ENCODE data around the gene NKAIN2.
"Not testable (repeated sequence)": the region's sequence is repeated elsewhere in the genome, so short reads cannot be mapped to it uniquely, and the experiment has no call there.

The NKAIN2 gene

DNA sequence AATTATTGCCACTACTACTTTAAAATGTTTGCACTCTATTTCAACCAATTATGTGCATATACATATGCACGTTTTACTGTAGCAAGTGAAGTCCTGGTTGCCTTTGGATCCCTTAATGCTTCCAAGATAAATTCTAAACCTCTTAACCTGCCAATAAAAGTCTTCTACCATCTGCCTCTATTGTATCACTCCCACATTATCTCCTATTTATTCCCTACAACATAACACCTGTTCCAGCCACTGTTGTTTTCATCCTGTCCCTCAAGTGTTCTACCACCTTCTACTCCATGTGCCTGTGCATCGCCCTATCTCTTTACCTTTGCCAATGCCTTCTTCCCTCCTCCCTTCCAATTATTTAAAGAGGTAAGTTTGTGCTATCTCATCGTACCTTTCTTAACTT lies 659.6 kb downstream of the NKAIN2 start:
- no peak for DNase-seq

DNA sequence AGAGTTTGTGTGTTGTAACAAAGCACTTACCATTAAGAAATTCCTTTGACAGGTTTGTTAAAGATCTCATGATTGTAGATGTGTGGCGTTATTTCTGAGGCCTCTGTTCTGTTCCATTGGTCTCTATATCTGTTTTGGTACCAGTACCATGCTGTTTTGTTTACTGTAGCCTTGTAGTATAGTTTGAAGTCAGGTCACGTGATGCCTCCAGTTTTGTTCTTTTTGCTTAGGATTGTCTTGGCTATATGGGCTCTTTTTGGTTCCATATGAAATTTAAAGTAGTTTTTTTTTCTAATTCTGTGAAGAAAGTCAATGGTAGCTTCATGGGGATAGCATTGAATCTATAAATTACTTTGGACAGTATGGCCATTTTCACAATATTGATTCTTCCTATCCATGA lies 660.9 kb downstream of the NKAIN2 start:
- not testable (repeated sequence) for DNase-seq

DNA sequence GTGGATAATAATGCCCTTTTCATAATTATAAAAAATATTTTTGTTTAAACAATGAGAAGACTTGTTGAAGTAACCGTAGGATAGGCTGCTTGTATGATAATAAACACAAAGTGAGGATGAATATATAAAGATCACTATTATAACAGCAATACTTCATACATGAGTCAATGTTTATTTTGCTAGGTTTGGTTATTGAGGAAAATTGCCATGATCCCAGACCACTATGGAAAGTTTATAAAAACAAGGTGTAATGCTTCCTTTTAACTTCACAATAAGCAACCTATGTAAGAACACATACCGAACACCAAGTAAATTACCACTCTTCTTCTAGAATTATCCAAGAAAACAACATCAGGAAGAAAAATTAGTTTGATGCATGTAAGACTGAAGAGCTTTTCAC lies 663.3 kb downstream of the NKAIN2 start:
- DNase-seq, result no peak

DNA sequence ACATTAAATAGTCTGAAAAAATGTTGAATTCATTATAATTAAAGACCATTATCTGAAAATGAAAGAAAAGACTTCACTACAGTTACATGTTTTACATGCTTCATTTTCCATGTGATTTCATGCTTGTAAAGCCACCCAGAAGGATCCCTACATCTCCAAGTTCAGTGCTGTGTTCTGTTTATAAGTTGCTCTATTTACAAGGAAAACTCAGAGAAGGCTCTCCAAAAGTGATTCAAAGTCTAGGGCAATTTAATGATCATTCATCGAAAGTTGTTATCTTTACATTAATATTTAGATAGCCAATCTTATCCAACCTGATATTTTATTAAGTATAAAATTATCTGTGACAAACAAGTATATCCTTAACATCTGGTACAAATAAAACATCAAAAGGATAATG lies 663.7 kb downstream of the NKAIN2 start:
- DNase-seq, result no peak

DNA sequence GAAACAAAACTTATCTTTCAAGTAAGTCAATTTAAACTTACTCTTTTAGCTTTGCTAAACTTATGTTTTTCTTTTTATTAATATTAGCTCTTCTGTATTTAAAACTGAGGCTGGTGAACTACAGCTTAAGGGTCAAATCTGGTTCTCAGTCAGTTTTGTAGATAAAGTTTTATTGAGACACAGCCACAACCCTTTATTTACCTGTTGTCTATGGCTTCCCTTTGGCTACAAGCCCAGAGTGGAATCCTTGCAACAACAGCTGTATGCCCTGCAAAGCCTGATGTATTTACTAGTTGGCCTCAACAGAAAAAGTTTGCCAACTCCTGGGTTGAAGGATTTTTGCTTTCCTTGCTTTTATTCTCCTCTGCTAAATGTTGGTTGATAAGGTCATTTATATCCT lies 667.1 kb downstream of the NKAIN2 start:
- no peak for DNase-seq

DNA sequence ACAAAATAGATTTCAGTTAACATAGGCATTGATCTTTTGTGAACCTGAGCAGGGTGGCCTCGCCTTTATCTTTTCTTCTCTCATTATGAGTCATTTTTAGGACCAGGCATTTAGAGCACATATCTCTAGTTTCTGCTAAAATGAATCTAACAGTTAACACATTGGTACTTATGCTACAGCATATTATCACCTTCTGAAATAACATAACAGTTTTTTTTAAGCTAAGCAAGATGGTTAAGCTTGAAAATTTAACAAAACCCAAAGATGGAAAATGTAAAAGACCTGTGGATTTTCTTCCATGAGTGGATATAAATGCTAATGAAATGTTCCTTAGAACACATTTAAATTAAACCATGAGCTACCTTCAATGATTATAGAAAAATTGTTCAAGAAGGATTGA lies 671.5 kb downstream of the NKAIN2 start:
- no peak for DNase-seq

DNA sequence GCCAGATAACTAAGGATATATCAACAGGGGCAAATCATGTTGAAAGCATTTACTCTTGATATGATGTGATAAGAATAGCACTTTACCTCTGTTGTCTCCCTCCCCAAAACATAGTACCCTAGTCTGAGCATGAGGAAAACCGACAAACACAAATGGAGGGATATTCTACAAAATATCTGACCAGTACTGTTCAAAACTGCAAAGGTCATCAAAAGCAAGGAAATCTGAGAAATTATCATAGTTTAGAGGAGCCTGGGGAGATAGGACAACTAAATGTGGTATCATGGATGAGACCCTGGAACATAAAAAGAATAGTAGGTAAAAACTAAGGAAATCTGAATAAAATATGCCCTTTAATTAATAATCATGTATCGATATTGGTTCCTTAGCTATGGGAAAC lies 675.2 kb downstream of the NKAIN2 start:
- DNase-seq, result no peak

DNA sequence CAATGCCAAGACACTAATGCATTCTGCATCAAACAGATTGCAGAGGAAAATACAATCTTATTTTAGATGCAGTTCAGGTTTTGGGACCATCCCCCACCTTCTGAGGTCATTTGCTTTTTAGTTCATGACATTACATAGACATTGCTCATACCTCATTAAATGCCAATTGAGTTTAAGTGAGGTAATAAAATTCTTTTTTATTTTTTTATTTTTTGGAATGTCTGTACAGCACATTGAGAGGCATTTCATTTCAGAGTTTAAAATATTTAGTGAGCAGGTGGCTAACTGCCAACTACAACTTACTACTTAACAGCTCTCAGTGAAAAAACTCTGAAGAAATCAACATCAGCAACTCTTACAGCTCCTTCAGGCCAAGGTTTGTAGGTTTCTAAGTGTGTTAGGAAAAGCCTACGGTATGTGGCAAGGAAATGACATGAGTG lies 676.3 kb downstream of the NKAIN2 start:
- no peak for DNase-seq

DNA sequence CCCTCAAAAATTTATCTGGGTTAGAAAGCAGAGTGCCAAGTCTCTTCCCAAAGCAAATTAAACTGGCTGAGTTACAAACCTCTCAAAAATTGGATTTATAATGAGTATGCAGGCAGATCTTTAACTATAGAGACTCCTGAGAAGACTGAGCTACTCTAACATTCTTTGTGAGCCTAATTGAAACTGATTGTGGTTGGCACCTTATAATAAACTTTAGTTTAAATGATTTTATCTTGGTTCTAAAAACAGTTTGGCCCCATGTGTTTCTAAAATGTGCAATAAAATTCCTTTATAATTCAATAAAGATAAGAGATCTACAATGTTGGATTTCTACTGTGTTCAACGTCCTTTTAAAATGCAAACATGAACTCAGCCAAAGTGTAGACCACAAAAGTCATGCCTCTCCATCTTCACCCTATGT lies 678.4 kb downstream of the NKAIN2 start:
- DNase-seq, result no peak

DNA sequence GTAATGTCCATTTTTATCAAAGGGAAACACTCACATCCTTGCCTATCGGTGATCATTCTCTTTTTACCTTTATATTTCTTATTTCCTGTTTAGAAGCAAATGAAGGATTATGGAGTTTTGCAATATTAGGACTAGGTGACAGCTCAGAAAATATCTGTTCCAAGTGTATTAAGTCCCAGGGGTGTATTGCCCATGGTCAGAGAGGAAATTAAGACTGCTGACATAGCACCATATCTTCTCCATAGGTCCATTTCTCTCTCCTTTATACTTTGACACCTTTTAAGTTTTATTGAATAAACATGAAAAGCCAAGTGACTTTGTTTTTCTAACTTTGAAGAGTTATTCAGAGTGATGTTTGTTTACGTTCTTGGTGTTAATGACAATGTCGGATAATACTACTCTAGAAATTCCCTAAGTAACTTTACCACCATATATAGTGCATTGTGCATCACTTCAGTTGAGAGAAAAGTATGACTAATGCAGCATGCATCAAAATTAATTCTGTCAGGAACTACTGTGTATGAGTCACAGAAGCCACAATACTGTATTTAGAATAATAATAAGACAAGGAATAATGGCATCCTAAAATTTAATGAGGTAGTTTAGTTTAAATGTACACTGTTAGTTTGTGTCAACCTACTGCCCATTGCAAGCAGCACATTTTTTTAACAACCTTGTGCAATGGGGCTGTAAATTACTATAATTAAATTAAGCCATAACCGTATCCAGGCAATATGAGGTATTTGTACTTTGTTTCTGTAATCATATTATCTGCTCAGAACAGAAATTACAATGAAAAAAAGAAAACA lies 684.2 kb downstream of the NKAIN2 start:
- no peak for DNase-seq

DNA sequence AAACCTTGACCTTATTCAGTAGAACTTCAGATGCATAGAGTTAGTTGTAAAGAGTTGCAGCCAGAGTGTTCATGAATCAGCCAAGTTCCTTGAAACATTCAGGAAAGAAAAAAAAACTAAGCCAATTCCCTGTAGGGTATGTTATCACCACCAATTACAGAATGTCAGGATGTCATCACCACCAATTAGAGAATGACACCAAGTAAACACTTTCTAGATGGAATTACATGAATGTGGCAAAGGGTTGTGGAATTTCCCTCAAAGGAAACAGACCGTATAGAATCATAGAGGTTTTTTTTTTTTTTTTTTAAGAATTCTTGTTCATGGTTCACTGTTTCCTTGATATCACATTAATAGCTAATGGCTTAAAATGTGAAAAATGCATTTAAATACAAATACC lies 686.5 kb downstream of the NKAIN2 start:
- DNase-seq, result no peak

DNA sequence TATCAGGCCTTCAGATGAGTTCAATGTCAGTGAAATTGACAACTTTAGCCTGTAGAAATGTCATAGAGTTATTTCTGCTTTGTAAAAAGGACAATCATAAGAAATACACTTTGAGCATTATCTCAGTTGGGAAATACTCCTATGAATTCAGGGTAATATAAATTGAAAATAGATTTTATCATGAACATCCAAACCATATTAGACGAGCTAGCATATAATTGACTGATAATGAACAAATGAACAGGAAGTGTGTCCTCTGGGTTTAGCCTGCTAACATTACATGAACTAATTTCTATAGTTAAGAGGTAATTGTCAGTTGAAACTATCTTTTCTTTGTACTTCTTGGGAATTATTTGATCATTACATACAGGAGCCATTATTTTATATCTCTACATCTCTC lies 689.6 kb downstream of the NKAIN2 start:
- DNase-seq, result no peak

DNA sequence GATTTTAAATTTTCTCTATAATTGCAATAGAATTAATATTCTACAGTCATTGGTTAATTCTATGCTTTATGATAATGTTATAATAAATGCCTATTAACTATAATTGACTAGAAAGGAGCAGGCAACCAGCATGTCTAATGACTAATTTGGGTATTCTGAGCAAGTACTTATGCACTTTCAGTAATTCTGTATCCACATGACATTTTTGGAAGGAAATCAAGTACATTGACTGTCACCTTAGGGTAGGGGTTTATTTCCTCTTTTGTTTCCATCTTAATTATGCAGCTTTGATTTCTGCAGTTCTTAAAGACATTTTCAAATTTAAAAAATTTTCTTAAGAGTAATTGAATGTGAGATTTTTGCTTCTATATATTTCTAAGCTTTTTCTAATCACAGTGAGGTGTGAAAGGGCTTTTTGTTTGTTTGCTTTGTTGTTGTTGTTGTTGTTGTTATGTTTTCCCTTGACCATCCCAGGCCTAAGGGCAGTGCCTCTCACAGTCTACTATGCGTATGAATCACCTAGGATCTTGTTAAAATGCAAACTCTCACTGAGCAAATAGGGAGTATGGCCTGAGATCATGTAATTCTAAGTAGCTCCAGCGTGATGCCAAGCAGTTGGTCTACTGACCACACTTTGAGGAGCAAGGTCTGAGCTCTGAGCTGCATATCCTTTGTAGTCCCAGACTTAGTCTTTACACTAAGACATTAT lies 691.4 kb downstream of the NKAIN2 start:
- no peak for DNase-seq

DNA sequence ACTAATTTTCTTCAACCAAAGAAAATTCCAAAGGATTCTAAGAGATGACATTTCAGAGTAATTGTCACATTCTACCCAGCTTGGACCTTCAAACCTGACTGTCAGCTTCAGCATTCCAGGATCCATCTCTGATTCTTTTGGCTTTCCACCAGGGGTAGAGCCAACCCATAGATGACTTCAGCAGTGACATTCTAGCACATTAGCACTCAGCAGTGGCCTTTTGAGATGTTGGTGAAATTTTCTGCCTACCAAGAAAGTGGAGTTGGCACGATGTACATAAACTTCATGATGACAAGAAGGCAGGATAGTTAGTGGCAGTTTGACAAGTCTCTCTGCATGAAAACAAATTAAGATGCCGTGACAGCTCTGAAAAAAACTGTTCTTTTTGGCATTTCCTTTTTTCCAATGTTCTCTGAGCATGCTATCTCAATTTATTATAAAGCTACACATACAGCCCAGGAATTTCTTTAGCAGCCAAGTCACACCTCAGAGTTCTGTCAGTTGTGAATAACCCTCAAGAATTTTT lies 692.1 kb downstream of the NKAIN2 start:
- no peak for DNase-seq

DNA sequence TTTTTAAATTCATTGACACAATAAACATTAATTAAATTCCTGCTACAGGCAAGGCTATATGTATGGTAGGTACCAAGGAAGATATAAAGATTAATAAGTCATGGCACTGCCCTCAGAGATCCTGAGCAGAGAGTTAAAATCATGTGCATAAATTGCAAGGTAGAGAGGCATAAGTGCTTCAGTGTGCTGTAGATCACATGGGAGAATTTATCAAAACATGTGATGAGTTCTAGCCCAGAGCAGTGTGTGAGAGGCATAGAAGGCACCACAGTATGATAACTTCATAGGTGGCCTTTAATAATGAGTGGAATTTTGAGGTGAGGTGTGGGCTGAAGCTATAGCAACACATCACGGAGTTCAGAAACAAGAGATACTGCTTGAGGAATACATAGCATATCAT lies 692.7 kb downstream of the NKAIN2 start:
- no peak for DNase-seq

DNA sequence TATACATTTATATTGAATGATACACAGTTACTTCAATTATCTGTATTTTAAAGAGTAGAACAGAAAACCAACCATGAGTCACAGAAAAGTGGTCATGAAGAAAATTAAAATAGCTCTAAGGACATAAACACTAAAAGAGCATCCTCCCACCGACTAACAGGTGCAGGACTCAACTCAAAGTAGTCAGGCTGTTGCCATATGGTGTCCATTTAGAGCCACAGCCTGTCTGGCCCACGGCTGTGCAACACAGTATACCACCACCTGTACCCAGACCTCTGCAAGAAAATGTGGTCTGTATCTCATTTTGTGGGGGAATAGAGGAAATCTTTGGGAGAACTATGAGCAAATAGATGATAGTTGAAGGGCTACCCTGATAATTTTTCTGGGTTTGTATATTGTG lies 708.8 kb downstream of the NKAIN2 start:
- DNase-seq, result no peak

DNA sequence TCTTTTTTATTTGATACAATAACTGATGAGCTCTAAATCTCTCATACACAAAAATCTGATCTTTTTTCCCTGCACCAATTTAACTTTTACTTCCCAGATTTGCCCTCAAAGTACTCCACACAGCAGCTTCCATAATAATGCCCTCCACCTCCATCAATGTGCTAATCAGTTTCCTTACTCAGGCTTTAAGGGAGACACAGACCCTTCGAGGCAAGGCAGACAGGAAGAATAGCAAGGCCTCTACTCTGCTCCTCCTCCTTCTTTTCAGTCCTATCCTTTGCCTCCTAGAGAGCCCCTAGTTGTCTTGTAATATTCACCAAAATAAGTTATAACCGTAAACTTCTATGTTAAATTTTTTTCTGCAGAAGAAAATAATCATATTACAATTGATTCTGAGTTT lies 713.7 kb downstream of the NKAIN2 start:
- no peak for DNase-seq

DNA sequence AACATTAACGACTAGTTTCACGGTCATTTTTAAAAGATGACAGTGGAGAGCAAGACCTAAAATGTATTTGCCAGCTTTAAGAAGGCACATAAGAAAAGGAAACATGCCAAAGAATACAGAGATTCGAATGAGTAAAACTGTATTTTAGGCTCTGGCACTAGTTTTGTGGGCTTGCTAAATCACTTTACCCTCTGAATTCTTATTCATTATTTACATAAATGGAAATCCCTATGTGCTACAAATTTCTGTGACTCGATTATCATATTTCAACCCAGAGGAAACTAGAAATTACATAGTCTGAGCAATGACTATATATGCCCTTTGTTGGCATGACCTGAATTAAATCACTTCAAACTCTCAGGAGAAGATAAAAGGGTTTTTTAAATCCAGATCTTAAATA lies 716.8 kb downstream of the NKAIN2 start:
- no peak for DNase-seq

DNA sequence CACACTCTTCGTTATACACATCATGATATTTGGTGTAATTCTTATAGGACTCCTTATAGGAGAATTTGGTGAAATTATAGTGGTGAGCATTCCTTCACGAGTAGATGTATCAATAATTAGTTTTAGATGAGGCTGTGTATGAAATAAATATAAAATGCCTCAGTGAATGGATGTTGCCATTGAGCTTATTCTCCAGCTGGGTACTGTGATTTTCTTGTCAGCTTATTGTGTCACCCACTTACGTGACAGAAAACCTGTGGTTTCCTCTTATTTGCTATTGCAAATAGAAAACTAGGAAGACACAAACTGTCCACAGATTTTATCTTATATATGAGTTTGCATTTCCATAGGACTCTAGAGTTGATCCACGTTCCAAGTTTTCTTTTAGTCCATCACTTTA lies 718.7 kb downstream of the NKAIN2 start:
- DNase-seq, result no peak

DNA sequence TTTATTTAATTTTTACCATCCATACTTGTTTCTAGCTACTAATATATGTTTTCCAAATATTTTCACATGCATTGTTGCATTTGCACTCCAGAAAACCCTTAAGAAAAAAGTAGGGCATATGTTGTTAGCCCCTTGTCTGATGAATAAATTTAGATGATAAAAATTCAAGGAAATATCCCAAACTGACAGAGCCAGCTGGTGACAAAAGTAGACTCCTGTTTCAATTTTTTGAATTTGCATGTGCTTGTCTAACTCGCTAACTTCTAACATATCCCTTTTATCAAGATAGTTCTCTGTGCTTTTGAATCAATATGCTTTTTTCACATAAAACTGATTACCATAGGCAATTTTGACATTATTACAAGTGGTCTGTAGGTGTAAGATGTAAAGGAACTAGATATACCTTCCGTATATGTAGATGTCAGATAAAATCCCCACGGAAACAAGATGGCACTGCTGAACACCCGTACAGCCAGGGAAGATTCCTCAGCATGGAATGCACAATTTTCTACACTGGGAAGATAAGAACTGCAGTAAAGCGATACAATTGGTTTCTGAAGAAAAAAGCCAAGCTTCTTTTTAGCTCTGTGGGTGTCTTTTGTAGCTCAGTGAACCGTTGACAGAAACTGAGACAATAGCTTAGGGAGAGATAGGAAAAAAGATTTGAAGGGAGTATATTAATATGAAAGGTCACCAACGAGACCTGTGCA lies 721.0 kb downstream of the NKAIN2 start:
- DNase-seq, result no peak

DNA sequence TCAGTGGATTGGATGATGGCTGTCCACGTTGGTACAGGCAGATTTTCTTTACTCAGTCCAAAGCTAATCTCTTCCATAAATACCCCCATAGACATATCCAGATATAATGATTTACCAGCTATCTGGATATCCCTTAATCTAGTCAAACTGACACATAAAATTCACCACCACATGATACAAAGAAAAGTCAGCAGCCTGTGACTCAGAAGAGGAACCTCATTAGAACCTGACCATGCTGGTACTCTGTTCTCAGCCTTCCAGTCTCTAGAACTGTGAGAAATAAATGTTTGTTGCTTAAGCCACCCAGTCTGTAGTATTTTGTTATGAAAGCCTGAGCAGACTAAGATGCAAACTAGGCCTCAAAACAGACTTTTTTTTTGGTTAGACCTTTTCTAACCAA lies 727.3 kb downstream of the NKAIN2 start:
- no peak for DNase-seq

DNA sequence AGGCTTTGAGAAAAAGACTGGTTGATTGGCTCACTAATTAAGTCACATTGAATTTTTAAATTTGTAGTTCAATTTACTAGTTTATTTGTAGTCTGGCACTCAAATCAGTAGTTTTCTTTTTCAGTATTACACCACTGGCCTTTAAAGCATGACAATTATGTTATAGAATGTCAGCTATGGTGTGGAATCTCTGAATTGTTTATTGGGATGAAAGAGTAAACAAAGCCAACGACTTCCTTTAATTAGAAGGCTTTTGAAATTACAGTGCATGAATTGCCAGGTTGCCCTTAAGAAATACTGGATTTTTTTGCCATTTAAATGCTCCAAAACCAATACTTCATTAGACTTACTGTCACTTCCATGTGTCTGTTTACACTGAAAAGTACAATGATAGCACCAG lies 731.6 kb downstream of the NKAIN2 start:
- no peak for DNase-seq

DNA sequence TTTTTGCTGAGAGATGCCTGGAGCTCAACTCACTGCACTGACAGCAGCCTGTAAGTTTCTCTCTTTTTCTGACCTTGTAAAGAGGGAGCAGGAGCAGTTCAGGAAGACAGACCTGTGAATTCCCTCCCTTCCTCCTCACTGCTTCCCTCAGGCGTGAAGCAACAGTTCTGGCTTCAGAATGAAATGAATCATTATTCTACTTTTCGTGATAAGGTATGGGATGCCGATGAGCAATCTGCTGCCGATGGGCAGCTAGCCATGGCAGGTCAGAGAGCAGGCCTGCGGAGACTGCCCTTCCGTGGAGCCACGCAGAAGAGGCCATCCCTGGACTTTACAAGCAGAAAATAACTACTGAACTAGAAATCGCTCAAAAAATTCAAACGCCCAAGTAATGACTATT lies 732.1 kb downstream of the NKAIN2 start:
- no peak for DNase-seq

Measured in CD4-positive, alpha-beta T cell treated with Interleukin-10 for 1 hour (primary cell).